ENCODE measurements around the gene NFATC2.

The NFATC2 gene

DNA sequence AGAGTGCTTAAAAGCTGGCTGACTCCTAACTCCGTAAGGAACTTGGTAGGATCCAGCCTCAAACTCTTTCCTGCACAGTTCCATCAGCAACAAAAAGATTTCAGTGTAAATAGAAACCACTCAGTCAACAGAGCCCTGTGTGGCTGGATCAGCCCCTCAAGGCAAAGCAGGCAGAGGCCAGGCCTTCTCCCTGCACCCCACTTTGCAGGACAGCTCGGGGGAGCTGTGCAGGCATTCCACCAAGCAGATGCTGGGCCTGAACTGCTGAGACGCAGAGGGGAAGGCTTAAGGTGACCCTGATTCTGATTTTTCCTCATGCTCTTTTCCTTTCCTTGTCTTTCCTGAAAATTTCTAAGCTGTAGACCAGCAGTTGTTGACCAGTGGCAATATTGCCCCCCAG lies 91.5 kb downstream of the NFATC2 start:
- DNase-seq (ENCODE audit: low read depth), result no peak

DNA sequence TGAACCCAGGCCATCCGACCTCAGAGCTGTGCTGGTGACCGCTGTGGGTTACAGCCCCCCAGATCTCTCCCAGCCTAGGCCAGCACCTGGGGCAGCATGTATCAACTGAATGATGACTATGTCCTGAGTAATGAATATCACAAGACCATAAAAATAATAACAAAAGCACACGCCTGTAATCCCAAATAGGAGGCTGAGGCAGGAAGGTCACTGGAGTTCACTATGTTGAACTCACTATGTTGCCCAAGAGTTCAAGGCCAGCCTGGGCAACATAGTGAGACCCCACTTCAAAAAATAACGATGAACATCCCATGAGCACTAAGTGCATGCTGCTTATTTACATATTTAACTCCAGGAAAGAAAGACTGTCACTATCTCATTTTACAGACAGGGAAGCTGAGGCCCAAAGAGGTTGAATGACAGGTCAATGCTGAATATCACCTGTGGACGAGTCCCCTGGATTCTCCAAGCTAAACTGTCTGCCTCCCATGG lies 92.3 kb downstream of the NFATC2 start:
- no peak for DNase-seq (ENCODE audit: low read depth)

DNA sequence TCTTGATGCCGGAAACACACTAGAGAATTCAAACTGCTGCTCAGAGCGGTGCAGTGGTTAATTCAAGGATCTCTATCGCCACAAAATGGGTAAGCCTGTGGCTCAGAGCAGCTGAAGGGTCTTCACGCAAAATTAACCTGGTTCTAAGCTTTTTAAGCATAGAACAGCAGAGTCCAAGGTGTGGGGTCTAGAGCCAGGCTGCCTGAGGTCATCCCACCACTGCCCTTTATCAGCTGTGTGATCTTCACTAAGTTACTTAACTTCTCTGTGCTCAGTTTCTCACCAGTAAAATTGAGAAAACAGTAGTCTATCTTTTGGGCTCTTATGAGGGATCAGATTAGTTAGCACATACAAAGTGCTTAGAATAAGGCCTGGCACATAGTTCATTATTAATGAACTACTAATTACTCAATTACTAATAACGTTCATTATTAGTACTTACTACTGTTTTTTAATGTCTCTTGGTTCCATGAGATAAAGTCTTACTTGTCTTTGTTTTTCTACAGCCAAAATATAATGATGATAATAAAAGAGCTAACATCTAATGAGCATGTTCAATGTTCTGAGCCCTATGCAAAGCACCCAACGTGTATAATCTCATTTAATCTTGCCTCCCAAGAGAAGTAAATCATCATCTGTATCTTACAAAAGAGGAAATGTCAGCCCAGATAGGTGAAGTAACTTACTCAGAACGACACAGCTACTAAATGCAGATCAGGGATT lies 92.9 kb downstream of the NFATC2 start:
- DNase-seq (ENCODE audit: low read depth), result no peak

DNA sequence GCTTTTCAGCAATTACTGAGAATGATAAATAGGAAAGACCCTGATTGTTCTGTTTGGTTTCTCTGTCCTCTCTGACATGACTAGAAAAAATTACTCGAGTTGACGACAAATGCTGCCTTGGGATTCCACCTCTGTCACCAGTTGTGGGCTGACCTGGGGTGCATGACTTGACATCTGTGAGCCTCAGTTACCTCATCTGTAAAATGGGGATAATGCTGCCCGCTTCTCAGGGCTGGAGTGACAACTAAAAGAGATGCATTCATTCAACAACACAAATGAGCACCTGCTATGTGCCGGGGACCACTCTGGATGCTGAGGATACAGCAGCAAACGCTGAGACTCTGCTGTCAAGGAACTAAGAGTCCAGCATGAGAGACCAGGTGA lies 94.8 kb downstream of the NFATC2 start:
- no peak for DNase-seq (ENCODE audit: low read depth)

DNA sequence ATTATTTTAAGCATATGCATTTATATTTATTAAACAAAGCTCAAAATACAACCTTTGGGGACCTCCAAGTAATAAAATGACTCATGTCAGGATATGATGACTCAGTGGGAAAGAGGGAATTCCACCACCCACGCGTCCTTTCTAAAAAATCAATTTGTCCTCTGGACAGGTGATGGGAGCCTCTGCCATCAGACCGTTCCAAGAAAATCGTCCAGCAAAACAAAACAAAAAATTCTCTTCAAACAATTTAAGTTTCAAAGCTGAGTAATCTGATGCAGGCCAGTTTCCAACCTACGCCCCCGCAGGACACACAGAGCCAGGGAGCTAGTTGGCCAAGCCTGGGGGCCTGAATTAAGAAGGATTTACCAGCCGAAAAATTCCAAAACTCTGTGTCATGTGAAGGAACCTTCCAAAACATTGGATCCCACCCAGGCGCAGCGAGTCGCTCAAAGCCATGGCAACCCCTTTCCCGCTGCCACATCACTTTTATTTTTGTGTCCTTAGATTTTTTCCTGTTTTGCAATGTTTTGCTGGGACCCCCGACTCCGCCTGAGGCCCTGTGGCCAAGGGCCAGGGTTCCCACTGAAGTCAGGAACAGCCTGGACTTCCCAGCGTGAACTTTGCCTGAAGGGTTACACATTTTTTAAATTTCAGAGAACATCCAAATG lies 95.3 kb downstream of the NFATC2 start:
- peak; percentile 91 for DNase-seq (ENCODE audit: low read depth)

DNA sequence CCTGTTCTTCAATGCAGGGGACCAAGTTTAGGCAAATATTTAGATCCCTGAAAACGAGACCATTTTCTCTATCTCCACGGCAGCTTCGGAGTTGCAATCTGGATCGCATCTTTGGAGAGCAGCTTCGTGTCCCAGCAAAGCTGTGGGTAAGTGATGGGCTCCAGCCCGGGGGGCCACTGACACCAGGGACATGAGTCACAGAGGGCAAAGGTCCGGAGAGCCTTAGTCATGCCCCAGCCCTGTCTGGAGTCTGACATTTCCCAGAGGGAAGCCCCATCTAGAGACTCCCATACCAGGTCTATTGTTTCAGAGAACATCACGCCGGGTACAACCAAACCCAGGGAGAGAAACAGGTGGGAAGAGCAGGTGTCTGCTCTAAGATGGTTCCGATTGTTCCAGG lies 95.9 kb downstream of the NFATC2 start:
- no peak for DNase-seq (ENCODE audit: low read depth)

DNA sequence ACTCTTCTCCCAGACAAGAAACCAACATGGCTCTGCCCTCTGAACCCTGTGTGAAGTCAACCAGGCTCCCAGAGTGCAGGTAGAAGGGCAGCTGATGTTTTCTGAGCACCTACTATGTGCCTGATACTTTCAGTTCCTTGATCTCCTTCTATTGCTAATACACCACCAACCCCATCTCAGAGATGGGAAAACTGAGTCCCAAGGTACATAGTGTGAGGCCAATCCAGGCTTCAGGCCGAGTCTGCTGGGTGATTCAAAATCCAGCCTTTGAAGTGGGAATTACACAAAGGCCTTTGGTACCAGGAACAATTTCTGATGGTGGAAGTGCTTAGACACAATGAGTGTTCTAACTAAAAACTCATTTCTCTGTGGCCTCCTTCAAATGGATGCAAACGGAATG lies 96.3 kb downstream of the NFATC2 start:
- no peak for DNase-seq (ENCODE audit: low read depth)

DNA sequence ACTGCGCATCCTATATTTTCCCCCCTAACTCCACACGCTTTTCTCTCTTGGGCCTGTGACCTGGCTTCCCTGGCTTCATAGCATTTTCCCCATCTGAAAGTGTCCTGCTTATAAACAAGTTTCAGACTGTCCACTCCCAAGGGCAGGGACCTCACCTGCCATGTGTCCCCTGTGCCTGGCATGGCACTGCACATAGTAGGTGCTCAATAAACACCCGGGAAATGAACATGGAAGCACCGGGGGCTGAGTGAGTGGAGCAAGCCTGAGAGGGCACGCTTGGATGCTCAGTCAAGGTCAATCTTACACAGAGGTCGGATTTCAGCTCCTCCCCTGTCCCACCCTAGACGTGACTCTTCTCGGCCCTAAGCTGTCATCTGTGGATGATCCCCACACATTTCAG lies 96.9 kb downstream of the NFATC2 start:
- DNase-seq (ENCODE audit: low read depth), result no peak

DNA sequence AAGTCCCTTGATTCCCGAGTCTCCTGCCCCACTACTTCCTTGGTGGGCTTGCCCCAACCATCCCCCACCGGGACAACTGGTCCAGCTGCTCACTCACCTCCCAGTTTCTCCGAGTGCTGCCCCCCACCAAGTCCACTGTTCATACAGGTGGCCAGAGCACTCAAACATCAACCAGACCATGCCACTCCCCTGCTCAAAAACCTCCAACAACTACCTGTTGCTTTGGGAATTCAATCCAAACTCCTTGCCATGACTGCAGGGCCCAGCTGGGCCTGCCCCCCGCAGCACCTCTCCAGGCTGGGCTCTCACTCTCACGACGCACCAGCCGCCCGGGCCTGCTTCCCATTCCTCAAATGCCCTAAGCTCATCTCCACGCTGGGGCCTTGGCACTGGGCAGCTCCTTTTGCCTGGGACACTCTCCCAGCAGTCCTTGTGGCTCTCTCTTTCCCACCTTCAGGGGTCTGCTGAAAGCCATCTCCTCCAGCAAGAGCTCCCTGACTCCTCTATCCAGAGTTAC lies 97.5 kb downstream of the NFATC2 start:
- DNase-seq (ENCODE audit: low read depth), result no peak

DNA sequence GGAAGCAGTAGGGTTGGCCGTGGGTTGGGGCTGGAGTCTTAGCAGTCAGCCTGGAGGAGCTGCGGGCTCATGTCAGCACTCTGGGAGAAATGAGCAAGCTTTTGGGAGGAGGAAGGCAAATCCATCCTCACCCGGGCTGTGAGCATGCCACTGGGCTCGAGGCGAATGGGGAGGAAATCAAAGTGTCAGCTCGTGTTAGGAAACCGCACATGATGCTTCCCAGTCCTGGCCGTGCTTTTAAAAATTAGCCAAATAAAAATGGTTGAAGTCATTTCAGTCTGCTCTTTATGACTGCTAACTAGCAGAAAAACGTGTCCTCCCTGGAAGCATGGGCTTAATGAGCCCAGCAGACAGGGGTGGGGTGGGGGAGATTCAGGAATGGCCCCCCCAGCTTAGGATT lies 98.1 kb downstream of the NFATC2 start:
- DNase-seq (ENCODE audit: low read depth), result no peak

DNA sequence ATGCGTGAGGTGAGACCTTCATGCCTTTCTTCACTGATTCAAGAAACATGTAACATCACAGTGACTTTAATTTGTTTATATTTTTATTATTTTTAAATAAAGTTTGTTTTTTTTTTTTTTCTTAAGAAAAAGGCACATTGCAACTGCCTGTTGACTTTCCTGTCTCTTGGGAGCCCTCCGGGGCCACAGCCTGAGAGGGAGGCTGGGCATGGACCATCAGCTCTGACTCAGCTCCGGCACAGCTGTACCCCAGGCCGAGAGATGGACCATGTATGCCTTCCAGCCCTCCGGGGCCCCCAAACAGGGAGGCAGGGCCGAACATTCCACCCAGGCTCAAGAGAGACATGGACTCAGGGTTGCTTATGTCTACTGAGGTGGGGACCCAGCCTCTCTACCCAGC lies 99.9 kb downstream of the NFATC2 start:
- DNase-seq (ENCODE audit: low read depth), result no peak

DNA sequence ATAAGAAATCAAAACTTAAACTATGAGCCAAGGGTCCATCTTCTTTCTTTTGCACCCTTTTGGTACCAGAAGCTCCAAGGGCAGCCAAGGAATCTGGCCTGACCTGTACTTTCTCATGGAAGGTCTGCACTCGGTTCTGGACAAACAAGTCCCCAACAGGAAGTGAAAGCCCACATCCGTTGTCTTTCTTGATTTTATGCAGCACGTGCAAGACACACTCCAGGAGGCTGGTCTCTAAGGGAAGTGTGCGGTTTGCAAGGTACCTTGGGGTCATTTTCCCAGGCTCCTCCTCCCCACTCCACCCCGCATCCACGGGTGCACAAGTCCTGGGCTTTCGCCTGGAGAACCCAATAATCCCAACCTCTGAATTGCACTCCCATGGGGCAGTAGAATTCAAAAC lies 101.9 kb downstream of the NFATC2 start:
- no peak for DNase-seq (ENCODE audit: low read depth)

DNA sequence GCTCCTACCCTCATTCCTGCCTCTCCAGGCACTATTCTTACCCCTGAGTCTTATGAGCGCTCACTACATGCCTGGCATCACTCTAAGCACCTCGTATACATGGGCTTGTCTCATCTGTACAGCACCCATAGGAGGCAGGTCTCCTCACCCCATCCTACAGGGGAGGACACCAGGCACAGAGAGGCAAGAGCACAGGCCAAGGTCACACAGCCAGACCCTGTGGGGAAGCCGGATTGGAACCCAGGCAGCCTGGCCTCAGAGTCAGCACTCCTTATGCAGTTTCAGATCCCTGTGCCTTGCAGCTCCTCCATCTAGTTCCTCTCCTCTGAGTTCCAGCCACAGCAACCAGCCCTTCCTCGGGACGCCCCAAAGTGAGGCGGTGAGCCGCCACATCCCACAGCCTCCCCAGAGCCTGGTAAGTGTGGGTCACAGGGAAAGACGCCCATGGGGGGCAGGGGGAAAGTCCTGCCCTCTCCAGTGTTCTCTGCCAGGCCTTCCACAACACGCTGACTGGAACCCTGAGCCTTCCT lies 103.3 kb downstream of the NFATC2 start:
- DNase-seq (ENCODE audit: low read depth), result no peak

DNA sequence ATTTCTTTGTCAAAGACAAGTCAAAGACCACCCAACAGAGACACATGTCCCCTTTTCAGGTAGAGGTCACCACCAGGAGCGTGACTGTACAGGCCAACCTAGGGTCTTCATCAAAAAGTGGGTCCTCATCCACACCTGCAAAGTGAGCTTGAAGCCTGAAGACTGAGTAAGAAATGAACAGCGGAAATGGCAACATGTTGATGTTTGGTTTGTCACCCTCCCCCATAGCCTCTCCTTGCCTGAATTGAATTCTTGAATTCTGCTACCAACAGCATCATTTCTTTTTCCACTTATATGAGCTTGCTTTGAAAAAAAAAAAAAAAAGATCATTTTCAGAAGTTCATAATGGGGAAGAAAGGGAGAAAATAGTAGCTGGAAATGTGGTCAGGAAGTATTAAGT lies 104.4 kb downstream of the NFATC2 start:
- no peak for DNase-seq (ENCODE audit: low read depth)

DNA sequence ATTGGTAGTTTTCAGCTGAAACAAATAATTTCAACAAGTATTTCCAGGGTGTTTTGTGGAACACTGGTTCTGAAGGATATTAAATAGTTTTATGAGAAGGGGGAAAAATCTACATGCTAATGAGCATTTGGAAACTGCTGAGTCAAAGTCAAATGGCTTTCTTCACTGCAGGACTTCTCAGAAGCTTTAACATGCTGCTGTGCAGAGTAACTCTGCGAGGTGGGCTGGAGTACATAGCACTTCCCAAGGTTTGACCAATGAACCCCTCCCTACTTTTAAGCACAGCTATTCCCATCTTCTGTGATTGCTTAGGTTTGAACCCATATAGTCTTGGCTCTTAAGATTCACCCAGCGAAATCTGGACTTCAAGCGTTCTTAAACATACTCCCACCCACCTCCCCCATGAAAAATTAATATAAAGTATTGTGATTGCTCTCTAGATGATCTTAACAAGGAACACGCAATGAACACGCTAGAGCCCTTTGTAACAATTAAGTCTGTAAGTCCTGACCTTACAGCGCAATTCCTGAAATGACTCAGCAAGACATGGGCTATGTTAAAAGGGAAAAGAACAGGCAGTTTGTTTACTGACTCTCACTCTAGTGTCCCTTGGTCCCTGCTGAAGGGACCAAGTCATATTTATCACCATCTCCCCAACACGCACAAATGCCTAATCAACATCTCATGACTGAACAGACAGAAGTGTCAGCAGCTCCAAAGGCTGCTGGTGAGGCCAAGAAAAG lies 105.2 kb downstream of the NFATC2 start:
- no peak for DNase-seq (ENCODE audit: low read depth)

DNA sequence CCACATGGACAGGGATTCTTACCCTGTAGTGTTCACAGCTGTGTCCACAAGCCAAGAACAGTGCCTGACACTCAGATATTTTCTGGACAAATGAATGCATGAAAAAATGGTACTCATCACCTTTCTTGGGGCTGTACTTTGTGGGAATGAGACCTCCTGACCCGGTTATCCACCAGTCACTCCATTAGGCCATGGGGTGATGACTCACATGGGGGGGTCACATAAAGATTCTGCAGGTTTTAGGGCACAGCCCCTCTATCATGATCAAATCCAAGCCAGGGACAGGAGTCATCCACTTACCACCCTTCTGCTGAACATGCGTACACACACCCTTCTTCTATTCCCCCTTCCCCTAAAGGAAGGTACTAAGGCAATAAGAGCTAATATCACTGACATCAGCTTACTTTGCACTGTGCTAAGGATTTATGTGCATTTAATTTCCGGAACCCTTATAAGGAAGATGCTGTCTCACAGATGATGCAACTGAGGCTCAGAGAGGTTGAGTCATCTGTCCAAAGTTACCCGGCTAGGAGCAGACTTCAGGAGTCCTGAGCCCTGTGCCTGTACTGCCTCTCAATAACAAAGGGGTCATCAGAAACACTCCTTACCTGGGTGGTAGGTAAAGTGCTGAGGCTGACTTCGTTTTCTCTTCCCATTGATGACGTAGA lies 107.8 kb downstream of the NFATC2 start:
- DNase-seq (ENCODE audit: low read depth), result no peak

DNA sequence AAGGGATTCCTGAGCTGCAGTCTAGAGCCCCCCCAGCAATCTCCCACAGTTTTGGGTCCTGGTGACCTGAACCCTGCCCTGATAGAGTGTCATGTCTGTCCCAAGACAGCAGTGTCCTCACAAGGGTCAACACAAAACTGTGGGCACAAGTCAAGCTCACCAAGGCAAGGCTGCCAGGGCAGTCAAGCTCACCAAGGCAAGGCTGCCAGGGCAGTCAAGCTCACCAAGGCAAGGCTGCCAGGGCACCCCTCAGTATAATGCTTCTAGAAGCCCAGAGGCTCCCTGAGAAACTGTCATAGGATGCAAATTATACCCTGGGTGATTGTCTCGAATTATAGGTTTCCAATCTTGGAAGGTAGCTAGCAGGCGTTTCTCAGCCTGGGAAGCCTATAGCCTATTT lies 108.5 kb downstream of the NFATC2 start:
- DNase-seq (ENCODE audit: low read depth), result no peak

DNA sequence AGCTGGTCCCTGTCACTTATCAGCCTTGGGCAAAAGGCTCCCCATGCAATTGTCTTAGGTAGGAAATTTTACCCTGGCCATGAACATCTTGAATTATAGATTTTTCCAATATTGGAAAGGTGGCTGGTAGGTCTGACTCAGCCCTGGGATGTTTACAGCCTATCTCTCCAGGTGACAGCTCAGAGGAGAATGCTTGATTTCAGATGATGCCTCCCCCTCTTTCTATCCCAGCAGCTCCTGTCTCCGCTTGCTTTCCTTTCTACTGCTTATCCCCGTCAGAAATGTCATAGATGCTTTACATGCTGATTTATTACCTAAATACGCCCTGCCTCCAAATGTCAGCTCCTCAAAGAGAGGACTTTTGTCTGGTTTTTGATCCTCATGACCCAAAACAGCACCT lies 109.6 kb downstream of the NFATC2 start:
- DNase-seq (ENCODE audit: low read depth), result no peak

DNA sequence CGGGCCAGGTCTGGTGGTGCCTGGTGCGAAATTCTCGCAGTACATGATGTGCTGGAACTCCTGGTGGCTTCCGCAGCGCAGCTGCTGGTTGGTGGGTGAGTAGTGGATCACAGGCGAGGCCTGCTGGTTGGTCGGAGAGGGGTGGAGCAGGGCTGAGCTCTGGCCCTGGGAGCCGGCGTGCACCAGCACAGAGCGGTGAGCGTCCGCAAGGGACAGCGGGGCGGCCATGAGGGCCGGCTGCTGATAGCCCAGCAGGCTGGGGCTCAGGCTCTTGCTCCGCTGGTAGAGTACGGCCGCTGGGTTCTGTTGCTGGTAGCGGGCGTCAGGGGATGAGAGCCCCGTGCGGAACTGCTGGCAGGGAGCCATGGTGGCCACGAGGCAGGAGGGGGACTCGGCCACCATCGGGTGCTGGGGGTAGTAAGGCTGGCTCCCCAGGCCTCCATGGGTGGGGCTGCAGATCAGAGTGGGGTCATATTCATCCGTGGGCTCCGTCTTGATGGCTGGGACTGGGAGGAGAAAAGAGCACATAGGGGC lies 110.2 kb downstream of the NFATC2 start:
- no peak for DNase-seq (ENCODE audit: low read depth)

DNA sequence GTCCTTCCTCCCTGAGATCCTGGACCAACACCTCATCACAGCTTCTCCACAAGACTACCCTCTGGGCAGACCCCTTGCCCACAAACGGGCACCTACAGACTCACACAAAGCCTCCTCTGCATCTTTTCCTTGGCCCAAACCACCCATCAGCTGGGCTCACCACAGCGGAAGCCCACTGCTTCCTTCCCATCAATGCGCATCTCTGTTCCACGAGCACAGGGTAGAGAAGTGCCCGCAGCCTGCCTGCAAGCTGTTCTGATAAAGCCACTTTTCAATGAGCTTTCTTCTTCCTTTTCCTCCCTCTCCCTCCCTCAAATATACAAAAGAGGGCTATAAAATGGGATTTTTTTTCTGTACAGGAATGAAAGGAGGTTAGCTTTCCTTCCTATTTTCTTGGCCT lies 111.2 kb downstream of the NFATC2 start:
- DNase-seq (ENCODE audit: low read depth), result no peak

DNA sequence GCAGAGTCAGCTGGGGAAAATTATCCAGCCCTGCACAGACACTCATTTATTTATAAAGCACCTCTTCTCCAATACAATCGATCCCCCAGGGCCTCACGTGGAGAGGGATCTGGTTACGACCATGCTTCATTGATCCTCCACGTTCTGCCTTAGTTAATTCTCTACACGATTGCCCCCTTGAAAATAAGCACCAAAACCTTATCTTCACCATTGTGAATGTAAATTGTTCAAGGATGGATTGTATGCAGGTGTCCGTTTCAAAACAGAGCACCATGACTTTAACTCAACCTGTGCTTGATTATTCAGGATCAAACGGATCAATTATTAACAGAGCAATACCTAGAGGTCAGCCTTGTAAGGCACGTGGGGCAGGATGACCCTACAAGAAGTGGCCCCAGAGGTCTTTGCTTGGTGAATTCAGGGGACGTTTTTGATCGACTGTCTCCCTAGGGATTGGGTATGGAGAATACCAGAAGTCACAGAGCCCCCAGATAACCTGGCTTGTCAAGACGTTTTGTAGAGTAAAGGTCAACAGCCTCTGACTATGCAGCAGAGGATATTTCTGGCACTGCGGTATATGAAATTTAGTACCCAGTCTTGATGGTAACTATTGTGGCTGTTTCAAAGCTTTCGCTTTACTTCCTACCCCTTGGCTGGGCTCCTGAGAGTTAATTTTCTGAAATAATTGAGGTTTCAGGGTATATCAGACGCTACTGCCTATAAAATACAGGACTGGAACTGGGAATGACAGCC lies 112.1 kb downstream of the NFATC2 start:
- no peak for DNase-seq (ENCODE audit: low read depth)
